B cell (primary cell): ENCODE data around the gene SPEF1.

Experiments used
- EZH2 ChIP-seq: IDR thresholded peaks from 2 replicates; pipeline ENCODE4 v1.6.1; 2012; ENCODE audit warnings: borderline replicate concordance, low read depth, mild to moderate bottlenecking, moderate library complexity, low read length; ENCODE audit not compliant: insufficient read depth, poor library complexity, severe bottlenecking
- TF ChIP-seq, protein P1 (sequence below): fragments of 200-600 bp; IDR thresholded peaks from one replicate; pipeline ENCODE4 v1.8.0; 2022; ENCODE audit warnings: antibody characterized with exemption, mild to moderate bottlenecking

DNA sequence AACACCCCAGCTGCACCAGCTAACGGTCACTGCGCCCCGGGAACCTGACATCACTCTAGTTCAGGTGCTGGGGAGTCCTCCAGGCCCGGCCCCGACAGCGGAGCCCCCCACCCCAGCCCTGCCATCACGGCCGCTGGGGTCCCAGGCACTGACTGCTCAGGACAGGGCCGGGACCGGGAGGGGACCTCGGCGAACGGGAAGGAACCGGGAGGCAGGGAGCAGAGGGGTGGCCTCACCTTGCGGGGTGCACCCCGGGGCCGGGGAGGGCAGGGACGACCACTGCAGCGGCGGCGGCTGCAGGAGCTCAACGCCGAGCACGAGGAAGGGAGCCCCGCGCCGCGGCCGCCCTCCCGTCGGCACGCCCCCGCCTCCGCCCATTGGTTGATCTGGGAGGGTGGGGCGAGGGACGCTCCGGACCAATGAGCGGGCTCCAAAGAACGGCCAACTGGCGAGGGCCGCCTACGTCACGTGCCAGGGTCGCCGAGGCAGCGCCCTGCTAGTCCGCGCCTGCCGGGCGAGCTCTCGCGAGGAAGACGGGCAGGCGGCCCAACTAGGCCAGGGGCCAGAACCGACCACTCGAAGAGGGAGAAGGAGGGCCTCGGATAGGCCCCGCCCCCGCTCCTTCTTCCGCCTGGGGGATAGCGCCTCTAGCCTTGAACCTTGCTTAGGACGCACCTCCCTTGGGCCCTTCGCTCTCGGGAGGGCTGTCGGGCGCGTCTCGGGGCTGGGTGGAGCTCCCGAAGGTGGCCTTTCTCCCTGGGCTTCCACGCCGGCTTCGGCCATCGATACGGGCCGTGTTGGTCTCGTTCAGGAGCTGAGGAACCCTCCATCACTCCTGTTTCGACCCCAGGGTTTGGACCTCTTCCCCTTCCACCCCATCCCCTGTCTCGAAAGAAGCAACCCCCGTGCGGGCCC is 13.6 kb downstream of the SPEF1 start, which contains the start of gene ADISSP:
- no peak for TF ChIP-seq EZH2
- TF ChIP-seq, protein P1, sequence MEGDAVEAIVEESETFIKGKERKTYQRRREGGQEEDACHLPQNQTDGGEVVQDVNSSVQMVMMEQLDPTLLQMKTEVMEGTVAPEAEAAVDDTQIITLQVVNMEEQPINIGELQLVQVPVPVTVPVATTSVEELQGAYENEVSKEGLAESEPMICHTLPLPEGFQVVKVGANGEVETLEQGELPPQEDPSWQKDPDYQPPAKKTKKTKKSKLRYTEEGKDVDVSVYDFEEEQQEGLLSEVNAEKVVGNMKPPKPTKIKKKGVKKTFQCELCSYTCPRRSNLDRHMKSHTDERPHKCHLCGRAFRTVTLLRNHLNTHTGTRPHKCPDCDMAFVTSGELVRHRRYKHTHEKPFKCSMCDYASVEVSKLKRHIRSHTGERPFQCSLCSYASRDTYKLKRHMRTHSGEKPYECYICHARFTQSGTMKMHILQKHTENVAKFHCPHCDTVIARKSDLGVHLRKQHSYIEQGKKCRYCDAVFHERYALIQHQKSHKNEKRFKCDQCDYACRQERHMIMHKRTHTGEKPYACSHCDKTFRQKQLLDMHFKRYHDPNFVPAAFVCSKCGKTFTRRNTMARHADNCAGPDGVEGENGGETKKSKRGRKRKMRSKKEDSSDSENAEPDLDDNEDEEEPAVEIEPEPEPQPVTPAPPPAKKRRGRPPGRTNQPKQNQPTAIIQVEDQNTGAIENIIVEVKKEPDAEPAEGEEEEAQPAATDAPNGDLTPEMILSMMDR, result no peak
